K562 (cell line): ENCODE data around the gene EIPR1.

Experiments used
- CEBPB ChIP-seq: fragments of 450-650 bp; IDR thresholded peaks from 2 replicates; pipeline ENCODE4 v1.6.1; 2016; ENCODE audit warnings: missing genetic modification characterization, missing compliant biosample characterization
- EHMT2 ChIP-seq: fragments of 450-650 bp; IDR thresholded peaks from 2 replicates; pipeline ENCODE4 v1.6.1; 2018; ENCODE audit warnings: antibody characterized with exemption
- HNRNPUL1 ChIP-seq: fragments of 200-400 bp; formaldehyde crosslinking; IDR thresholded peaks from 2 replicates; pipeline ENCODE4 v1.6.1; 2017; ENCODE audit warnings: low read length
- JUNB ChIP-seq: fragments of 450-650 bp; formaldehyde crosslinking; conservative IDR thresholded peaks from 2 replicates; pipeline ENCODE4 v1.4.0; 2020; ENCODE audit warnings: mild to moderate bottlenecking
- TF ChIP-seq, protein P1 (sequence below), 2 experiments: fragments of 450-650 bp; IDR thresholded peaks; 2 replicates each; pipeline ENCODE4 v1.6.1; 2018; ENCODE audit warnings: mild to moderate bottlenecking in 2 of 2, low read depth in 1 of 2; ENCODE audit not compliant: partially characterized antibody in 2 of 2
- TF ChIP-seq, protein P2 (sequence below): fragments of 250-450 bp; sonication (Bioruptor Pico); IDR thresholded peaks from 2 replicates; pipeline ENCODE4 v1.6.1; 2021; ENCODE audit warnings: mild to moderate bottlenecking
- TF ChIP-seq, protein P3 (sequence below): fragments of 450-650 bp; IDR thresholded peaks from 2 replicates; pipeline ENCODE4 v1.7.1; 2018; ENCODE audit warnings: mild to moderate bottlenecking, low read depth; ENCODE audit not compliant: partially characterized antibody

DNA sequence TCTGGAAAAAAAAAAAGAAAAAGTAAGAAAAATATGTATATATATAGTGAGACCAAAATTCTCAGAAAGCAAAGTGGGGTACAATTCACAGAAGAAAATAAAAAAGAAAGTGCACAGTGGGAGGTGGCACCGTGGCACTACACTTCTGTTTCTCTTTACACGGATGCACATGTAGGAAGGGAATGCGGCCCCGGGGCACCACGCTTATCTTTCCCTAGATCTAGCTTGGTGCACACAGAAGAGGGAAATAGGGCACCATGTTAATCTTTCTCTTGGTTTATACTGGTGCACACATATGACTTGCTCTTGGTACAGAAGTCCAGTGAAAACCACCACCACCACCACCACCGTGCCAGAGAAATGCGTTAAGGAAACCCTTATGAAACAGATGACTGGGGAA lies 32.0 kb downstream of the EIPR1 start:
- TF ChIP-seq, protein P1, sequence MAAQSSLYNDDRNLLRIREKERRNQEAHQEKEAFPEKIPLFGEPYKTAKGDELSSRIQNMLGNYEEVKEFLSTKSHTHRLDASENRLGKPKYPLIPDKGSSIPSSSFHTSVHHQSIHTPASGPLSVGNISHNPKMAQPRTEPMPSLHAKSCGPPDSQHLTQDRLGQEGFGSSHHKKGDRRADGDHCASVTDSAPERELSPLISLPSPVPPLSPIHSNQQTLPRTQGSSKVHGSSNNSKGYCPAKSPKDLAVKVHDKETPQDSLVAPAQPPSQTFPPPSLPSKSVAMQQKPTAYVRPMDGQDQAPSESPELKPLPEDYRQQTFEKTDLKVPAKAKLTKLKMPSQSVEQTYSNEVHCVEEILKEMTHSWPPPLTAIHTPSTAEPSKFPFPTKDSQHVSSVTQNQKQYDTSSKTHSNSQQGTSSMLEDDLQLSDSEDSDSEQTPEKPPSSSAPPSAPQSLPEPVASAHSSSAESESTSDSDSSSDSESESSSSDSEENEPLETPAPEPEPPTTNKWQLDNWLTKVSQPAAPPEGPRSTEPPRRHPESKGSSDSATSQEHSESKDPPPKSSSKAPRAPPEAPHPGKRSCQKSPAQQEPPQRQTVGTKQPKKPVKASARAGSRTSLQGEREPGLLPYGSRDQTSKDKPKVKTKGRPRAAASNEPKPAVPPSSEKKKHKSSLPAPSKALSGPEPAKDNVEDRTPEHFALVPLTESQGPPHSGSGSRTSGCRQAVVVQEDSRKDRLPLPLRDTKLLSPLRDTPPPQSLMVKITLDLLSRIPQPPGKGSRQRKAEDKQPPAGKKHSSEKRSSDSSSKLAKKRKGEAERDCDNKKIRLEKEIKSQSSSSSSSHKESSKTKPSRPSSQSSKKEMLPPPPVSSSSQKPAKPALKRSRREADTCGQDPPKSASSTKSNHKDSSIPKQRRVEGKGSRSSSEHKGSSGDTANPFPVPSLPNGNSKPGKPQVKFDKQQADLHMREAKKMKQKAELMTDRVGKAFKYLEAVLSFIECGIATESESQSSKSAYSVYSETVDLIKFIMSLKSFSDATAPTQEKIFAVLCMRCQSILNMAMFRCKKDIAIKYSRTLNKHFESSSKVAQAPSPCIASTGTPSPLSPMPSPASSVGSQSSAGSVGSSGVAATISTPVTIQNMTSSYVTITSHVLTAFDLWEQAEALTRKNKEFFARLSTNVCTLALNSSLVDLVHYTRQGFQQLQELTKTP (IDR thresholded peaks at IDR 0.05; ENCODE audit: low read depth in 1 of 2, partially characterized antibody in 2 of 2): no peak
- TF ChIP-seq EHMT2 (no peak), CEBPB (tag) (no peak), JUNB (no peak), HNRNPUL1 (no peak)
- TF ChIP-seq, protein P2, sequence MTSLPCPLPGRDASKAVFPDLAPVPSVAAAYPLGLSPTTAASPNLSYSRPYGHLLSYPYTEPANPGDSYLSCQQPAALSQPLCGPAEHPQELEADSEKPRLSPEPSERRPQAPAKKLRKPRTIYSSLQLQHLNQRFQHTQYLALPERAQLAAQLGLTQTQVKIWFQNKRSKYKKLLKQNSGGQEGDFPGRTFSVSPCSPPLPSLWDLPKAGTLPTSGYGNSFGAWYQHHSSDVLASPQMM: no peak
- TF ChIP-seq, protein P3, sequence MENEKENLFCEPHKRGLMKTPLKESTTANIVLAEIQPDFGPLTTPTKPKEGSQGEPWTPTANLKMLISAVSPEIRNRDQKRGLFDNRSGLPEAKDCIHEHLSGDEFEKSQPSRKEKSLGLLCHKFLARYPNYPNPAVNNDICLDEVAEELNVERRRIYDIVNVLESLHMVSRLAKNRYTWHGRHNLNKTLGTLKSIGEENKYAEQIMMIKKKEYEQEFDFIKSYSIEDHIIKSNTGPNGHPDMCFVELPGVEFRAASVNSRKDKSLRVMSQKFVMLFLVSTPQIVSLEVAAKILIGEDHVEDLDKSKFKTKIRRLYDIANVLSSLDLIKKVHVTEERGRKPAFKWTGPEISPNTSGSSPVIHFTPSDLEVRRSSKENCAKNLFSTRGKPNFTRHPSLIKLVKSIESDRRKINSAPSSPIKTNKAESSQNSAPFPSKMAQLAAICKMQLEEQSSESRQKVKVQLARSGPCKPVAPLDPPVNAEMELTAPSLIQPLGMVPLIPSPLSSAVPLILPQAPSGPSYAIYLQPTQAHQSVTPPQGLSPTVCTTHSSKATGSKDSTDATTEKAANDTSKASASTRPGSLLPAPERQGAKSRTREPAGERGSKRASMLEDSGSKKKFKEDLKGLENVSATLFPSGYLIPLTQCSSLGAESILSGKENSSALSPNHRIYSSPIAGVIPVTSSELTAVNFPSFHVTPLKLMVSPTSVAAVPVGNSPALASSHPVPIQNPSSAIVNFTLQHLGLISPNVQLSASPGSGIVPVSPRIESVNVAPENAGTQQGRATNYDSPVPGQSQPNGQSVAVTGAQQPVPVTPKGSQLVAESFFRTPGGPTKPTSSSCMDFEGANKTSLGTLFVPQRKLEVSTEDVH: no peak
